ENCODE measurements around the gene CCDC73.

GRCh38 chr11:32671051-32671450, 123.4 kb downstream of the CCDC73 start:
- TF ChIP-seq, protein P1, sequence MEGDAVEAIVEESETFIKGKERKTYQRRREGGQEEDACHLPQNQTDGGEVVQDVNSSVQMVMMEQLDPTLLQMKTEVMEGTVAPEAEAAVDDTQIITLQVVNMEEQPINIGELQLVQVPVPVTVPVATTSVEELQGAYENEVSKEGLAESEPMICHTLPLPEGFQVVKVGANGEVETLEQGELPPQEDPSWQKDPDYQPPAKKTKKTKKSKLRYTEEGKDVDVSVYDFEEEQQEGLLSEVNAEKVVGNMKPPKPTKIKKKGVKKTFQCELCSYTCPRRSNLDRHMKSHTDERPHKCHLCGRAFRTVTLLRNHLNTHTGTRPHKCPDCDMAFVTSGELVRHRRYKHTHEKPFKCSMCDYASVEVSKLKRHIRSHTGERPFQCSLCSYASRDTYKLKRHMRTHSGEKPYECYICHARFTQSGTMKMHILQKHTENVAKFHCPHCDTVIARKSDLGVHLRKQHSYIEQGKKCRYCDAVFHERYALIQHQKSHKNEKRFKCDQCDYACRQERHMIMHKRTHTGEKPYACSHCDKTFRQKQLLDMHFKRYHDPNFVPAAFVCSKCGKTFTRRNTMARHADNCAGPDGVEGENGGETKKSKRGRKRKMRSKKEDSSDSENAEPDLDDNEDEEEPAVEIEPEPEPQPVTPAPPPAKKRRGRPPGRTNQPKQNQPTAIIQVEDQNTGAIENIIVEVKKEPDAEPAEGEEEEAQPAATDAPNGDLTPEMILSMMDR (IDR thresholded peaks at IDR 0.05), result no peak
- TF ChIP-seq EZH2 (IDR thresholded peaks at IDR 0.05; ENCODE audit: borderline replicate concordance, insufficient read depth, low read depth, low read length, poor library complexity, severe bottlenecking), result no peak

Data from B cell (primary cell).